ENCODE measurements around the gene NUAK1.
"Not testable (repeated sequence)": the region's sequence is repeated elsewhere in the genome, so short reads cannot be mapped to it uniquely, and the experiment has no call there.

Gene NUAK1

DNA sequence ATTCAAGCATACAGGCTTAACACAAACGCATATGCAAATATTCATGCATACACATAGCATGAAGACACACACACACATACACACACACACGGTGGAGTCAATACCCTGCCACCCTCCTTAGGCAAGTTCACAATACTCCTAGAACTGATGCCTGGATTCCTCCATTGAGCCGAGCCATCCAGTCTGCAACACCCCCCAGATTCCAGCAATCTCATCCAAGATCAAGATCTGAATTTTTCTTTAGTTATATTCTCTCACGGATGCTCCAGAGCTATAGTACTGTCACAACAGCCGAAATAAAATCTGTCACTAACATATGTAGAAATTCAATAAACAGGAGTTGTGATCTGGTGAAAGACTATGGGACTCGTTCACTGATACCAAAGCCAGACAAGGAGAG lies 110.8 kb downstream of the NUAK1 start:
- DNase-seq: no peak

DNA sequence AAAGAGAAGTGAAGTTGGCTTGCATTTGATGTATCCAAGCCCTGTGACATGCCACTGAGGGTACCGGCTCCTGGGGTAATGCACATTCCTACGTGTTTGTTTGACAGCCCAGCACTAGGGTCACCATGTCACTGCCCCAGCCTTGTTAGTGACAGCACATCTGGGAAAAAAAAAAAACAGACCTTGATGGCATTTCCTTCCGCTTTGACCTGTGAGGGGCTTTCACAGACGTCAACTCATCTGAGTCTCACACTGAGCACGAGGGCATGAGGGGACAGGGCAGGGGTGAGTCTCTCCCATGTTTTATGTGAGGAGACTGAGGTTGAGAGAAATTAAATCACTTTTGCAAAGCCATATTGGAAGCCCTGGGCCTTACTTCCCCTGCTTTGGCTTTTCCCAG lies 111.5 kb downstream of the NUAK1 start:
- DNase-seq: no peak

DNA sequence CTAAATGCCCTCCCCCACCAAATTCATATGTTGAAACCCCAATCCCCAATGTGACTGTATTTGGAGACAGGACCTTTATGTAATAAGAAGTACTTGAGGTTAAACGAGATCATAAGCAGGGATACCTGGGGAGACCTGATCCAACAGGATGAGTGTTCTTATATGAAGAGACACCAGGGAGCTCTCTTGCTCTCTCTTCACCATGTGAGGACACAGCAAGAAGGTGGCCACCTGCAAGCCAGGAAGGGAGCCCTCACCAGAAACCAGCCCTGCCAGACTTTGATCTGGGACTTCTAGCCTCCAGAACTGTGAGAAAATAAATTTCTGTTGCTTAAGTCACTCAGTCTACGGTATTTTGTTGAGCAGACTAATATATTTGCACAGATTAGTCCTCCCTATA lies 113.6 kb downstream of the NUAK1 start:
- no peak for DNase-seq

DNA sequence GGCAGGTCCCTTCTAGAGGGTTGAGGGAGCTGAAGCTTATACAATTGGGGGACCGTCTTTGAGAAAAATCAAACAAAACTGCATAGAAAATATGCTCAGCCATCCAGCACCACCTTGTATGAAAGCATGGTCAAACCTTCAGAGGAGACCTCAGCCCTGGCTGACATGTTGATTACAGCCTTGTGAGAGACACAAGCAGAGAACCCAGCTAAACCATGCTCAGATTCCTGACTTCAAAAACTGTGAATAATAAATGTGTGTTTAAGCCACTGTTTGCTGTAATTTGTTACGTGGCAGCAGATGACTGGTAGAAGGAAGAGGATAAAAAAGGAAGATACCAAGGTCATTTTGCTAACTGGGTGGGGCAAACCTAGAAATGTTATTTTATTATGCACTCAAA lies 115.7 kb downstream of the NUAK1 start:
- DNase-seq: no peak

DNA sequence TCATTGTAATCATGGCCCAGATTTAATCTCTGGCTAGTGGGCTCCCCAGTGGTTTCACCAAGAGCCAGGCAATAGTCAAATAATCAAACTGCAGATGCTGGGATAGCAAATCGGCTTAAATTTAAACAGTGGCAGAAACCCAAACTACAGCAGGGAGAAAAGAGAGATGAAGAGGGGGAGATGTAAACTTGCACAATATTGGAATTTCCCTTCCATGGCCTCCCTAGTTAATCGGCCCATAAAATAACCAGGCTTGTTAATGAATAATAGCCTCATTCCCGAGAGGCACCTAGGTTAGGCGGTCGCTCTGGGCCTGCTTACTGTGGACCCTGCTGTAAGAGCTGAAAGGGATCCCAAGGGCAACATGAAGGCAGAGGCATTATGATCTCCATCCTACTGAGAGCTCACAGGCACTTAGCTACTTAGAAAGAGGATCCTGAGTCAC lies 116.2 kb downstream of the NUAK1 start:
- DNase-seq: no peak

DNA sequence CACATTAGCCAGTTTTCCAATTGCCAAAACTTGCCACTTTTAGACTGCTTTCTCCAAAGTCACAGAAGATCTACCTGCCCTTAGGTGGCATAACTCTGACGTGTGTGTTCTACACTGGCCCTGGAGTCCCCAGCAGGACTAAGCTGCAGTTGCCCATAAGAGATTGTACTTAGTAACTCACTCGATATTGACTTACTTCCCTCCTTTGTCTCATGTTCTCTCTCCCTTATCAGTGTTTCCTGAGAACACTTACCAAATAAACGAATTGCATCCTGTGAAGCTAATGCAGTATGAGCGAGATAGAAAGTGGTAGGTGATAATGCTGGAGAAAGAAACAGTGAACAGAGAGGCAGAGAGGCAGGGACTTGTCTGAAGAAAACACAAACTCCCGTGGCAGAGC lies 117.2 kb downstream of the NUAK1 start:
- DNase-seq: no peak

DNA sequence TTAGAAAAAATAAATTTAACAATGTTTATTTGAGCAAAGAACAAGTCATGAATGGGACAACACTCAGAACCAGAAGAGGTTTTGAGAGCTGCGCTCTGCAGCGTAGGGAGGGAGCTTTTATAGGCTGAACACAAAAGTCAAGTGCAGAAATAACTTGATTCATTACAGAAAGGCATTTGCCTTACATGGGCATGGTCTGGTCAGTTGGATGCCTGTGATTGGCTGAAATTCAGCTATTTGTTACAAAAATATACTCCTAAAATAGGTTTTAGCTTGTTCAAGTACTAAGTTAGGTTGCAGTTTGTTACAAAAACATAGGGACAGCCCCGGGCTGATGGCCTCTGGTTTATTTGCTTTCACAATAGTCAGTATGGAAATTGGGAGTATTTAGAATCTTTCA lies 118.0 kb downstream of the NUAK1 start:
- DNase-seq: no peak

DNA sequence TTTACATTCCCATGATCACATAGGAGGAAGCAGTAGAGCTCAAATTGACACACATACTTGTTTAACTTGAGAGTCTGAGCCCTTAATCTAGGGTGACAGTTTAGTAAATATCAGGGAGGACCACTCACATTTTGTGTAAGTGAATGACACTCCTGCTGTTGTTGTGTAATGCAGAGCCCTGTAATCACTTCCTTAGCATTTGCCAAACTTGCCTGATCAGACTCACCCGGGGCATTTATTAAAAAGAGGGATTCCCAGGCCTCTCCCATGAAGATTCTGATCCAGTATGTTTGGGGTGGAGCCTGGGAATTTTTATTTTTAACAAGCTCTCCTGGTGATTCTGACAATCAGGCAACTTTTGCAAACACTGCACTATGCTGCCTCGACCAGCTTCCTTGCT lies 119.6 kb downstream of the NUAK1 start:
- no peak for DNase-seq

DNA sequence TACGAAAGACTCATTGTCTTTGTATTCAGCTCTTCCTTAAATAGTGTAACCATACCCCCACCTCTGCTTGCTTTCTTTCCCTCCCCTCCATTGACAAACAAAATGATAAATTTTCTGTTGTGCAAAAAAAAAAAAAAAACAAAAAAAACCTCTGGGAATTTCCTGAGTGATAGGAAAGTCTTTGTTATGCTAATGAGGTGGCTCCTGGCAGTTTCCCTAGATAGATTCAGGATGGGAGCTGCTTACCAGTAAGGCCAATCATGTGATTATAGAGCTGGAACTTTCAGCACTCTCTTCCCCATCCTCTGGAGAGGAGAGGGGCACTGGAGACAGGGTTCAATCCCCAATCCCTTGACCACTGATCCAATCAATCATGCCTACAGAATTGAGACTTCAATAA lies 120.5 kb downstream of the NUAK1 start:
- DNase-seq: no peak

DNA sequence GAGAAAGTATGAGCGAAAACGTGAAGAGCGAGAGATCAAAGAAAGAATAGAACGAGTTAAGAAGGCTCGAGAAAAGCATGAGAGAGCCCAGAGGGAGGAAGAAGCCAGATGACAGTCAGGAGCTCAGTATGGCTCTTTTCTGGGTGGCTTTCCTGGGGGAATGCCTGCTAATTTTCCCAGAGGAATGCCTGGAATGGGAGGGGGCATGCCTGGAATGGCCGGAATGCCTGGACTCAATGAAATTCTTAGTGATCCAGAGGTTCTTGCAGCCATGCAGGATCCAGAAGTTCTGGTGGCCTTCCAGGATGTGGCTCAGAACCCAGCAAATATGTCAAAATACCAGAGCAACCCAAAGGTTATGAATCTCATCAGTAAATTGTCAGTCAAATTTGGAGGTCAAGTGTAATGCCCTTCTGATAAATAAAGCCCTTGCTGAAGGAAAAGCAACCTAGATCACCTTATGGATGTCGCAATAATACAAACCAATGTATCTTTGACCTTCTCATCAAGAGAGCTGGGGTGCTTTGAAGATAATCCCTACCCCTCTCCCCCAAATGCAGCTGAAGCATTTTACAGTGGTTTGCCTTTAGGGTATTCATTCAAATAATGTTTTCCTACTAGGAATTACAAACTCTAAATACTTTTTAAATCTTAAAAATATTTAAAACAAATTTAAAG lies 122.0 kb downstream of the NUAK1 start:
- not testable (repeated sequence) for DNase-seq

DNA sequence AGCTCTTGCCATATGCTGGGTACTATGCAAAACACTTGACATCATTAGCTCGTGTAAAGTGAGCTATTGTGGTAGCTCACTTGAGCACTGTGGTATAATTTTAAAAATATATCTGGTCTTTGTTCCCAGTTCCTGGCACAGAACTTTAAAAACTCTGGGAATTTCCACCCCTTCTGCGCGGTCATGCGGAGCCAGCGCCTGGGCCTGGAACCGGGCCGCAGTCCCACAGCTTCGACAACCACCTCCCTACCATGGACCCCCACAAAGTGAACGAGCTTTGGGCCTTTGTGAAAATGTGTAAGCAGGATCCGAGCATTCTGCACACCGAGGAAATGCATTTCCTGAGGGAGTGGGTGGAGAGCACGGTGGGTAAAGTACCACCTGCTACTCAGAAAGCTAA lies 123.1 kb downstream of the NUAK1 start:
- DNase-seq: no peak

DNA sequence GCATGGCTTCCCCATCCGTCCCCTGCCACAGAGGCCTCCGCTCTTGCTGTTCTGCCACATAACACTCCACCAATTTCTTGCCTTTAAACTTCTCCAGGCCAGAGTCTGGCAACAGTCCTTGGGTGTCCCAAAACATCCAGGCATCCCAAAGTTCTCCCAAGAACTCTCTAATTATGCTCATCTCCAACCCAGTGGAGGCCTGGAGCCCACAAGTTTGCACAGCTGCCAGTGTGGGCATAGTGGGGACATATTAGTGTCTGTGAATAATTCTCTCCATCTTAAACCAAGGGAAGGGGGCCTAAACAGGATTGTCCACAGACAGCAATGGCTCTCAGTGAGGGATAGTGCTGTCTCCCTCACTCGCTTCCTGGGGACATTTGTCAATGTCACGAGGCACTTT lies 124.8 kb downstream of the NUAK1 start:
- no peak for DNase-seq

Data from AML-193 (cell line).